Measurements from ENCODE around the gene S100A6. TPM values are rescaled to one million over a fixed set of nuclear protein-coding genes. Genes with fewer than 3 reads are reported as not detected.
"Not testable (repeated sequence)": the region's sequence is repeated elsewhere in the genome, so short reads cannot be mapped to it uniquely, and the experiment has no call there.

S100A6 gene
- 0.61 and 1.6 TPM in 2 replicates for polyA plus RNA-seq (2014; cell fraction: cytosol; rRNA removed)
- polyA plus RNA-seq (2014; cell fraction: nucleus; rRNA removed), result 0.88 and 1.3 TPM in 2 replicates

DNA sequence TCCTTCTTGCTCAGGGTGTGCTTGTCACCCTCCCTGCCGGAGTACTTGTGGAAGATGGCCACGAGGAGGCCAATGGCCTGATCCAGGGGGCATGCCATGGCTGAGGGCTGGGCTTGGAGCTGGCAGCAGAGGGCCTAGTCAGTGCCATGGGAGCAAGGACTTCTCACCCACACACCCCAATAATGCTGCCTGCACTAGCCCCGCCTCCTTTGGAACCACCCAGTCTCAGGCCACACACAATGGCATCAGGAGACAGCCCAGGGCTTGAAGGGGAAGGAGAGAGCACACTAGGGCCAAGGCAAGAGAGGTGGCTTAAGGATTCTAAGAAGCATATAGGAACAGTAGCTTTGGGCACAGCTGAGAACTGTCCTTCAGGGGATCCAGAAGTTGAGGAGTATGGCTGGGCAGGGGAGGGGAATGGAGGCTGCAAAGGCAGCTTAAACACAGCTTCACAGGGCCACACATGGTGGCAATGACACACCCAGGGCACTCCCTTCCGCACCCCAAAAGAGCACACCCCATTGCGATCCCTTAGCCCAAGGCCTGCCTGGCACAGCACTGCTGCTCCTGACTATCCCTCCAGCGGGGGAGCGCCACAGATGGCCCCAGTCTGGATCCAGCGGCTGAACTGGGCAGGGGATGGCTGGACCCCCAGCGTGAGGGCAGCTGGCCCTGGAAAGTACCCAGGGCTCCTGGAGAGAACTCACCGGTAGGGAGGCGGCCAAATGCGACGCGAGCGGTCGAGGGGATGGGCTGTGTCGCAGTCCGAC, at the start of gene S100A6:
Gene S100A6 (minus strand): TSS at position 750 of the 770 bp plus-strand sequence. CDS start 652 bp downstream, at position 98.
- DNase-seq (ENCODE audit: low spot score), result no peak

GRCh38 chr1:153585006-153585405, 49.2 kb upstream of the S100A6 start:
- DNase-seq (ENCODE audit: low spot score), result no peak

GRCh38 chr1:153583976-153584375, 48.2 kb upstream of the S100A6 start:
- no peak for DNase-seq (ENCODE audit: low spot score)

DNA sequence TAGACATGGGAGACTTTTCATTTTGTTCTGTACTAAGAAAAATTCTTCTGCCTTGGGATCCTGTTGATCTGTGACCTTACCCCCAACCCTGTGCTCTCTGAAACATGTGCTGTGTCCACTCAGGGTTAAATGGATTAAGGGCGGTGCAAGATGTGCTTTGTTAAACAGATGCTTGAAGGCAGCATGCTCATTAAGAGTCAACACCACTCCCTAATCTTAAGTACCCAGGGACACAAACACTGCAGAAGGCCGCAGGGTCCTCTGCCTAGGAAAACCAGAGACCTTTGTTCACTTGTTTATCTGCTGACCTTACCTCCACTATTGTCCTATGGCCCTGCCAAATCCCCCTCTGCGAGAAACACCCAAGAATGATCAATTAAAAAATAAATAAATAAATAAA, 47.7 kb upstream of the S100A6 start:
- DNase-seq (ENCODE audit: low spot score), result not testable (repeated sequence)

- DNase-seq (ENCODE audit: low spot score), result not testable (repeated sequence)
Observed at GRCh38 chr1:153582836-153583235, 47.0 kb upstream of the S100A6 start.

- no peak for DNase-seq (ENCODE audit: low spot score)
Observed at GRCh38 chr1:153578936-153579335, 43.1 kb upstream of the S100A6 start.

DNA sequence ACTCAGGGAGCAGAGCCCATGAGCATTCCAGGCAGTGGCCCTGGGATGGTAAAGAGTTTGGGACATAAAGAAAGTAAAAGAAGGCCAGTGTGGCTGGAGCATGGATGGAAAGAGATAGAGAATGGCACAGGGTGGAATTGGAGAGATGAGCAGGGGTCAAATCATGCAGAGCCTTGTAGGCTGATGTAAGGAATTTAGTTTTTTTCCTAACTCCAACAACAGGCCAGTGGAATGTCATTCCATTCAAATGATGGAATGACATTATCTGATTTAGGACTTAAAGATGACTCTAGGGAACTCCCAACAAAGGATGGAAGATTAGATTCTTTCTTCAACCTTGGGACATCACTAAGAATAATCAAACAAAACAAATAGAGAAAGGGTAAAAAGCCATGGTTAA, 42.7 kb upstream of the S100A6 start:
- DNase-seq (ENCODE audit: low spot score), result no peak

DNA sequence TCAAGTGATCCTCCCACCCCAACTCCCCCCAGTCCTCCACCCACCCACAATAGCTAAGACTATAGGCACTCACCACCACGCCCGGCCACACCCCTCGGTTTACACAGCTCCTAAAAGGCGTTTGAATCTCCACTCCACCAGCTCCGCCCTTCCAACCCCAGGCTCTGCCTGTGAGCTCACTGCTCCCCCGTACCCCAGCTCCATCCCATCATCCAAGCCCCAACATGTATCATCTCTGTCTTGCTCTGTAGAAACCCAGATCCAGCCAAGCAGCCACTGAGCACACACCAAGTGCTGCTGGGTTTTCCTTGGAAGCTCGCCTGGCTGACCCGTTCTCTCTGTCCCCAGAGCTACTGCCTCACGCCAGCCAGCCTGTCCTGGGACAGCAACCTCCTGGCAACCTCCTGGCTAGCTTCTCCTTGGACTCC, 41.8 kb upstream of the S100A6 start:
- no peak for DNase-seq (ENCODE audit: low spot score)

GRCh38 chr1:153577138-153577537, 41.3 kb upstream of the S100A6 start:
- DNase-seq (ENCODE audit: low spot score), result no peak

GRCh38 chr1:153575497-153575896, 39.7 kb upstream of the S100A6 start:
- not testable (repeated sequence) for DNase-seq (ENCODE audit: low spot score)

DNA sequence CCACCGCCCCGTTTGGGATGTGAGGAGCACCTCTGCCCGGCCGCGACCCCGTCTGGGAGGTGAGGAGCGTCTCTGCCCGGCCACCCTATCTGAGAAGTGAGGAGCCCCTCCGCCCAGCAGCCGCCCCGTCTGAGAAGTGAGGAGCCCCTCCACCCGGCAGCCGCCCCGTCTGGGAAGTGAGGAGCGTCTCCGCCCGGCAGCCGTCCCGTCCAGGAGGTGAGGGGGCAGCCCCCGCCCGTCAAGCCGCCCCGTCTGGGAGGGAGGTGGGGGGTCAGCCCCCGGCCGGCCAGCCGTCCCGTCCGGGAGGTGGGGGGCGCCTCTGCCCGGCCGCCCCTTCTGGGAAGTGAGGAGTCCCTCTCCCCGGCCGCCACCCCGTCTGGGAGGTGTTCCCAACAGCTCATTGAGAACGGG, 39.3 kb upstream of the S100A6 start:
- DNase-seq (ENCODE audit: low spot score), result not testable (repeated sequence)

DNA sequence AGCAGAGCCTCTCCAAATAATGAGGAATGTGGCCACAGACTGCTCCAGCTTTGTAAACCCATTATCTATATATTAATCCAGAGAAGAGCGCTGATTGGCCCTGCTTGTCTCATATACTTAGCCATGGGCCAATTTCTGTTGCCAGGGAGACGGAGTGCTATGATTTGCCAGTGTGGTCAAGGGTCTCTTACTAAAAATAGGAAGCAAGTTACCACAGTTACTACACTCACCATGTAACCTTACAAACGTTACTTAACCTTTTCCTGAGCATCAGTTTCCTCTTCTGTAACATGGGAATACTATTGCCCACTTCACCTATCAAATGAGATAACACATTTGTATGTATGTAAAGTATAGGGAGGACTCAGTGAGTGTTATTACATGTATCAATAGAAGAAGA, 37.6 kb upstream of the S100A6 start:
- no peak for DNase-seq (ENCODE audit: low spot score)

DNA sequence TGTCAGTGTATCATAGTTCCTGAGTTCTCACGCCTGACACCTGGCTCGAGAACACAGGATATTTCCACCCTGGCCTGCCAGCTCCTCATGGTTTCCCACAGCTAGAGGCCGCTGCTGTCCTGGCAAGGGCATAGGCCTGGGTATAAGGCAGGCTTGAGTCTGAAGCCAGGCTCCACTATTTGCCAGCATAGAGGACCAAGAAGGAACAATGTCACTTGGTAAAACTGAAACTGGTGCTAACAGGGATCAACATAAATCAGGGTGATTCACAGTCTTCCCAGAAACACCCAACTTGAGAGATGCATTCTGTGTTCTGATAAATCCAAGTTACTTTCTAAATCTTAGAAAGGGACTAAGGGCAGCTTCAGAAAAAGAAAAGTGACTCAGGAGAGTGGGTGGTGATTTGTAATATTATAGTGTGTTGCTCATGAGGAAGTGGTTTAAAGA, 36.8 kb upstream of the S100A6 start:
- no peak for DNase-seq (ENCODE audit: low spot score)

- DNase-seq (ENCODE audit: low spot score), result no peak
Observed at GRCh38 chr1:153571706-153572105, 35.9 kb upstream of the S100A6 start.

- DNase-seq (ENCODE audit: low spot score), result no peak
Observed at GRCh38 chr1:153570874-153571273, 35.1 kb upstream of the S100A6 start.

GRCh38 chr1:153569465-153569864, 33.7 kb upstream of the S100A6 start:
- DNase-seq (ENCODE audit: low spot score), result no peak

- DNase-seq (ENCODE audit: low spot score), result peak; percentile 89
Observed at GRCh38 chr1:153568367-153569099, 32.7 kb upstream of the S100A6 start.

GRCh38 chr1:153567621-153568366, 32.0 kb upstream of the S100A6 start:
- DNase-seq (ENCODE audit: low spot score), result no peak

DNA sequence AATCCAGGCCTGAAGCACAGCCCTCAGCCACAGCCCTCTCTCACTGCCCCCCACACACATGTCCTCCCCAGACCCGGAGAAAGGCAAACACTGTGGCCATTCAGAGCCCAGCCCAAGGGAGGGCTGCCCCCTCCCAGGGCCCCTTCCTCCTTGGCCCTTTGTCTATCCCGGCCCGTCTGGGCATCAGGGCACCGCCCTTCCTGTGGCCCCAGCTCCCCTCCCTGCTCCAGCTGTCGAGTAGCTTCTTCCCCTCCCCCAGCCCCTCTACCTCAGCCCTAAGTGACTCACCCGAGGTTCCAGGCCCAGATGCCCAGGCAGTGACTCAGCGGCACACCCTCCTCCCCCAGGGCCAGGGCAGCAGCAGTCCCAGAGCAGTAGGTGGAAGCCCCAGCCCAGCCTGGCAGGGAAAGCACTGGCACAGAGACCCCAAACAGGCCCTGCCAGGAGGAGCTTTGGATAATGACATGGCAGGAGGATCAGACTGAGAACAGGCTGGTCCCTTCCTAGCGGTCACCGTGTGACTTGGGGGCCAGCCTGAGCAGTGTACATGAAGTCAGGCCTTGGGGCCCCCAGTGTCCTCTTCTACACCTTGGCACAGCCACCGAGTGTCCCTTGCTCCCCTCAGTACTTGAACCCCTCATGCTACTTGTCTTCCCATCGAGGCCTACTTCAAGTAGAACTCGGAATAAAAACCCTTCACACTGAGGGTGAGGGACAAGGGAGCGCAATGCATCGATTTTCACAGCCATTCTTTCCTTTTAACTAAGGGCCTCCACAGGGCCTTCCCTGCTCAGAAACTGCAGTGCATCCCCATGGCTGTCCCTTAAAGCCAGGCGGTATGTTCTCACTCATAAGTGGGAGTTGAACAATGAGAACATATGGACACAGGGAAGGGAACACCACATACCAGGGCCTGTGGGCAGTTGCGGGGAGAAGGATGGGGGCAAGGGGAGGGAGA, 30.9 kb upstream of the S100A6 start:
- no peak for DNase-seq (ENCODE audit: low spot score)

GRCh38 chr1:153565529-153566374, 30.0 kb upstream of the S100A6 start, which contains the start of gene S100A2:
S100A2 (minus strand) TSS chr1:153565844; CDS start chr1:153563877, 1,967 bp downstream.
- no peak for DNase-seq (ENCODE audit: low spot score)

Measured in SK-N-DZ (cell line).